Measurements from ENCODE around the gene TXNL4B.
A peak's percentile ranks its signal among the peaks of the same experiment; 100 is the strongest.

Gene TXNL4B

DNA sequence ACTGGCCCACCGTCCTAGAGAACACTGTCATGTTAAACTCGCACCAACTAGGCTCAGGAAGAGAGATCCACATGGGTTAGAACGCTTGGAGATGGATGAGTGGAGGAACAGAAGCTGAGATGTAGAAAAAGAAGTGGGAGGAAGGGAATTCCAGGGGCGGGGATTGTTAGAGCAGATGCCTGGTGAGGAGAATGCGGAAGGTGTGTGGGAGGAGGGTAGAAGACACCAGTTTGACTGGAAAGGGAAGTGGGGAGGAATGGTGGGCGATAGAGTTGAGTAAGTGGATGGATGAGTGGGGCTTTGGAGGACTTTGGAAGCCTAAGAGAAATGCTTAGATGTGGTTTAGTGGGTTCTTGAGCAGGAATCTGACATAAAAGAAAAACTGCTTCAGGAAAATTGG lies 37.6 kb upstream of the TXNL4B start:
- TF ChIP-seq, protein P1, sequence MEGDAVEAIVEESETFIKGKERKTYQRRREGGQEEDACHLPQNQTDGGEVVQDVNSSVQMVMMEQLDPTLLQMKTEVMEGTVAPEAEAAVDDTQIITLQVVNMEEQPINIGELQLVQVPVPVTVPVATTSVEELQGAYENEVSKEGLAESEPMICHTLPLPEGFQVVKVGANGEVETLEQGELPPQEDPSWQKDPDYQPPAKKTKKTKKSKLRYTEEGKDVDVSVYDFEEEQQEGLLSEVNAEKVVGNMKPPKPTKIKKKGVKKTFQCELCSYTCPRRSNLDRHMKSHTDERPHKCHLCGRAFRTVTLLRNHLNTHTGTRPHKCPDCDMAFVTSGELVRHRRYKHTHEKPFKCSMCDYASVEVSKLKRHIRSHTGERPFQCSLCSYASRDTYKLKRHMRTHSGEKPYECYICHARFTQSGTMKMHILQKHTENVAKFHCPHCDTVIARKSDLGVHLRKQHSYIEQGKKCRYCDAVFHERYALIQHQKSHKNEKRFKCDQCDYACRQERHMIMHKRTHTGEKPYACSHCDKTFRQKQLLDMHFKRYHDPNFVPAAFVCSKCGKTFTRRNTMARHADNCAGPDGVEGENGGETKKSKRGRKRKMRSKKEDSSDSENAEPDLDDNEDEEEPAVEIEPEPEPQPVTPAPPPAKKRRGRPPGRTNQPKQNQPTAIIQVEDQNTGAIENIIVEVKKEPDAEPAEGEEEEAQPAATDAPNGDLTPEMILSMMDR (IDR thresholded peaks at IDR 0.05) = no peak

DNA sequence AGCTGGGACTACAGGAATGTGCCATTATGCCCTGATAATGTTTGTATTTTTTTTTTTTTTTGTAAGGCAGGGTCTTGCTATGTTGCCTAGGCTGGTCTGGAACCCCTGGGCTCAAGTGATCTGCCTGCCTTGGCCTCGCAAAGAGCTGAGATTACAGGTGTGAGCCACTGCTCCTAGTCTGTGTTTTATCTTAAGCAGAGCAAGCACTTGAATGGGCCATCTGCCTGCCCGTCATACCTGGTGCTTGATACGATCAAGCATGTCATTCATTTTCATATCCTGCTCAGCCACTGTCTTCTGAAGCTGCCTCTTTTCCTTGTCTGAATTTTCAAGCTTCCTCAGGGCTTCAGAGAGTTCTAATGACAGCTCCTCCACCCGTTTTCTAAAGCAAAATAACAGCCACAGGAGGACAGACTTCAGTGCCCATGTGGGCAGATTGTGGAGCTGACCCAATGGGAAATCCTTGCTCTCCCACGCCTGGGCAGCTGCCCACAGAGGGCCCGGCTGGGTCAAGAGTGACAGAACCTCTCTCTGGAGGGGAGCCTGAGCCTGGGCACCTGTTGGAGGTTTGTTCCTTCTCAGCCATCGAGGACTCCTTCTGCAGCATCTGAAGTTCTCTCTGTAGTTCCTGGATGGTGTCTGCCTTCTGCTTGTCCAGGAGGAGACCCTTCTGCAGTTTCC lies 36.7 kb upstream of the TXNL4B start:
- TF ChIP-seq, protein P1 (IDR thresholded peaks at IDR 0.05) = no peak

DNA sequence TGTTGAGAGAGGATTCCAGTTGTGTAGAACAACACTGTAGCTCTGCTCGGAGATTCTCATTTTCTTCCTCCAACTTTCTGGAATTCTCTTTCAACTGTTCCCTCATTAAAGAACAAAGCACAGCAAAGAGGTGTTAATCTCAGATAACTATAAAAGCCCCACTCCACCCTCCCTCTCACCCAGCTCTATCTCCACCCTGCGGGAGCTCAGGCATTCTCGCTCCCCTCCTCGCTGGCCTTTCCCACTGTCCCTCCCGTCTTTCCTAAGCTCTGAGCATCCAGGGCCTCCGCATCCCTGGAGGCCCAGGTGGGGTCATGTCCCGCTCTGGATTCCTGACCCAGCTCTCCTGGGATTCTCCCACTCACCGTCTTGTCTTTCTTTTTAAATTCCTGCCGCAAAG lies 35.3 kb upstream of the TXNL4B start:
- TF ChIP-seq, protein P1 (IDR thresholded peaks at IDR 0.05) = no peak

DNA sequence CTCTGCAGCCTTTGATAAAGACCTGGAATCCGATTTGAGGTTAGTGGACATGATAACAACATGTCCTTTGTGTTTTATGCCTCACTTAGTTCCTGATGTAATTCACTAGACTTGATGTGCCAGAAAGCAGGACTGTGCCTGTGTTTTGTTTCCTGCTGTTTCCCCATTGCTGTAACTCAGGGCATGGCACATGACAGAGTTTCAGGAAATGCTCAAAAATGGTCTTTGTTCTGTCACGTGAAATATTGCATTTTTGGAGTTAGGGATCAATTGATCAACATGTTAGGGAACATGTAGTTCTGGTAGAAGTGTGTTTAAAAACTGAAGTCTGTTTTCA lies 33.0 kb upstream of the TXNL4B start:
- TF ChIP-seq, protein P1 (IDR thresholded peaks at IDR 0.05) = no peak

DNA sequence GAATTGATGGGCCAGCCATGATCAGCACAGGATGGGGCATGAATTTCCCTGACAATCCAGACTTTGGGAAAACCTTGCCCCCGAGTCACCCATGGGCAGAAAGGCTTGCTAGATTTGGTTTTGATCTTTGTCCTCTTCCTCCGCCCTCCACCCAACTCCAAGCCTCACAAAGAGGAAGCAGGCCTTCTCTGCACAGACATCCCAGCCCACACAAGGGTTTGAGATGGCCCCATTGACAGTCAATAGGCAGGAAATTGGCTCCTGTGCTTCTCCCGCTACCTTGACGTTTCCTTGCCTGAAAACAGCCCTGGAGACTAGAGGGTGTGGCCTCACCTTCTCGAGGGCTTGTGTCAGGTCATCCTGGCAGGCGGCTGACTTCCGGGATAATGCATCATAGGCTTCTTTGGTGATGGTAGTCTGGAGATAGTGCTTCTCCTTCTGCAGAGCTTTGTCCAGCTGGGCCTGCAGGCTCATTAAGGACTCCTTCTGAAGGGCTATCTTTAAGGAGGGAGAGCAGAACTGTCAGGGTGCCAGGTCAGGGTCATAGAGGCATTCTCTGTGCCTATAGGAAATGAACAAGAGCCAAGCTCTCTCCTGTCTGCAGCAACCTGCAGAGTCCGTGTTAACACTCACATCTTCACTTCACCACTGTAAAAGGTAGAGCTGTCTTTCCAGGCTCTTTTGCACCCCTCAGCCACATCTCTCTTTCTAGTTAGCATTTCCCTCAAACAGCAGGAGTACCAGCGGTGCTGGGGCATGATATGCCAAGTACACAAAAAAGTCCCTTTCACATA lies 32.4 kb upstream of the TXNL4B start:
- TF ChIP-seq, protein P1 (IDR thresholded peaks at IDR 0.05) = no peak

DNA sequence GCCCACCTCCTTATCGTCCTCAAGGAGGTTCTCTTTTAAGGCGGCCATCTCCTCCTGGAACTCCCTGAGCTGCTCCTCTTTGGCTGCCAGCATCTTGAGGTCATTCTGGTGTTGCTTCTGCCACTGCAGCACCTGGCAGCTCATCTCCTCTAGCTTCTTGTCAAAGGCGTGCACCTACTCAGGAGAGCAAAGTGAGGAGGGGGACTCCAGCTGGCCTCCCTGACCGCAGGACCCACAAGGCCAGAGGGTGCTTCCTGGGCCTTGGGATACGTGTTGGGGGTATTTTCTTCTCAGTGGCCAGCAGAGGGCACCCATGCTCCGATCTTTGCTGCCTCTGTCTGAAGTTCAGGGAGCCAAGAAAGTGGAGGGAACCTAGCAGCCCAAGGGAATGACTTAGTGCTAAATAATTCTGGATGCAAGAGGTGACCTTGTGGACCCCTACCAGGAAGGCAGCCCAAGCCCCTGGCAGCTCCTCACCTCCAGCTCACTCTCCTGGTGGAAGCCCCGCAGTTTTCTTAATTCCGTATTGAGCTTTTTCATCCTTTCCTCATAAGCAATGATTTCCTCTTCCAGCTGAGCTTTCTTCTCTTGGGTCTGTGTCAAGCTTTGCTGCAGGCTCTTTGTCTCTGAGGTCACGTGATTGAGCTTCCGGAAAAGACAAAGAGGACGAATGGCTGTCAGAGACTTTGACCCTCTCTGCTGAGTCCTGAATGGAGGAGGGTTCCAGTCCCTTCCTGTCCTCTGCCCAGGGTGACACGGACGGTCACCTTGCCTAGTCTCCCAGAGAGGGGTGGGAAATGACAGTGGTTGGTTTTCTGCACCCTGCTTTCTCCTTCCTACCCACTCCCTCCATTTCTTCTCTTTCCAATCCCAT lies 31.6 kb upstream of the TXNL4B start:
- TF ChIP-seq, protein P1 (IDR thresholded peaks at IDR 0.05) = peak; percentile 79

DNA sequence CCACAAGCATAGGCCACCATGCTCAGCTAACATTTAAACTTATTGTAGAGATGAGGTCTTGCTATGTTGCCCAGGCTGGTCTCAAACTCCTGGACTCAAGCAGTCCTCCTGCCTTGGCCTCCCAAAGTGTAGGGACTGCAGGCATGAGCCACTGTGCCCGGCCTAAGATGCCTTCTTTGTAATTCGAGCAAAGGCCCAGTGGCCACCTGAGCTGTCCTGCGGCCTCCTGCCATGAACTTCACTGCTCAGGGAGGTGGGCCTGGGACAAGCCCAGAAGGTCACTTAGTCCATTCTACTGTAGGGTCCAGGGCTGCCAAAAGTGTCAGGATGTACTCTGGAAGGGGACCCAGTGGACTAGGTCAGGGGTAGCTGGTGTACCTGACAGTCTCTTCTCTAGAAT lies 30.7 kb upstream of the TXNL4B start:
- TF ChIP-seq, protein P1 (IDR thresholded peaks at IDR 0.05) = no peak
